Spinal cord (tissue), 10 donors: Measurements from ENCODE around the gene RRAGB. TPM values are rescaled to one million over a fixed set of nuclear protein-coding genes. Genes with fewer than 3 reads are reported as not detected.
A peak's percentile ranks its signal among the peaks of the same experiment; 100 is the strongest.
"Not testable (repeated sequence)": the region's sequence is repeated elsewhere in the genome, so short reads cannot be mapped to it uniquely, and the experiment has no call there.

Source experiments
- DNase-seq, 6 donors: peaks; one replicate each; pipeline versions ENCODE4 v3.0.0 to v3.0.0-alpha.2; 2013 to 2015; ENCODE audit warnings: low spot score in 6 of 6, low read depth in 4 of 6
- H3K27ac ChIP-seq: one replicate; pipeline ENCODE4 v1.5.1; 2013; ENCODE audit warnings: low read depth, low read length, control low read depth
- H3K27me3 ChIP-seq: one replicate; pipeline ENCODE4 v1.6.1; 2013; ENCODE audit warnings: low read length; ENCODE audit not compliant: control insufficient read depth, insufficient read depth
- H3K36me3 ChIP-seq: one replicate; pipeline ENCODE4 v1.6.1; 2013; ENCODE audit warnings: low read length; ENCODE audit not compliant: control insufficient read depth, insufficient read depth
- H3K4me1 ChIP-seq: one replicate; pipeline ENCODE4 v1.6.1; 2013; ENCODE audit warnings: low read length; ENCODE audit not compliant: control insufficient read depth, insufficient read depth
- H3K4me3 ChIP-seq: one replicate; pipeline ENCODE4 v1.5.1; 2013; ENCODE audit warnings: low read depth, low read length, control low read depth
- H3K9me3 ChIP-seq: one replicate; pipeline ENCODE4 v1.6.1; 2013; ENCODE audit warnings: low read length; ENCODE audit not compliant: control insufficient read depth, insufficient read depth
- WGBS: methylation state at CpG from one replicate; pipeline ENCODE4 v1.1.5; 2013; ENCODE audit warnings: missing lambda C conversion rate; ENCODE audit not compliant: insufficient coverage; 5-methylcytosine and 5-hydroxymethylcytosine counted together
- polyA plus RNA-seq, 2 donors: library from polyadenylated mRNA; unstranded; fragments of 120-200 nt; gene quantifications; one replicate each; pipeline ENCODE4 v1.2.1, GENCODE V29; 2013; ENCODE audit not compliant: insufficient read length in 2 of 2
- total RNA-seq, 2 donors: library from RNA; depleted of rRNA in 1 of 2; stranded (reverse); fragments of 120-200 nt in 1 of 2; fragments of >200 nt in 1 of 2; gene quantifications; one replicate each; pipeline versions ENCODE4 v1.2.3 to v1.2.4, GENCODE V29; 2013 to 2014
- donor health status: healthy.

Gene RRAGB
- total and polyA plus RNA-seq, 4 donors: 65.7 to 89.9 (median 69.5) TPM

DNA sequence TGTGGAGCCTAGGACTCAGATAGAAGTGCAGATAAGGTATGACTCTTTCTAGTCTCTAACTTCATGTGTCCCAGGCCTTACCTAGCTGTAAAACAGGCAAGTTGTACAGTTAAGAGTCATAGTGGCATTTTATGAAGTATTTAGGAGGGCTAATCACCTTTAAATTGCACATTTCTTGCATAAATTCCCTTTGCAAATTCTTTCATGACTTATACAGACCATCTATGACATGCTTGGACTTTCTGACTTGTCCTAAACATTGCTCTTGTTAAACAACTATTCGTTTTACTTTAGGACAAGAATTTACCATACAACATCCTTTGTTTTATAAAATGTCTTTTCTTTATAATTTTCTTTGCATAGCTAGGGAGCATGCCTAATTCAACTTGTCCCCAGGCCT is 7.8 kb upstream of the RRAGB start:
- H3K4me3 ChIP-seq: no peak overlapping the region
- DNase-seq: no peak
- H3K4me1 ChIP-seq: no peaks in the 10 kb centered on the region
- no peak overlapping the region for H3K27ac ChIP-seq
- H3K27me3 ChIP-seq: no peaks in the 10 kb centered on the region
- WGBS: no CpG with 5 or more reads among the region's 1 CpG
- peaks cover 3% of the 10 kb centered on the region for H3K9me3 ChIP-seq
- no peaks in the 10 kb centered on the region for H3K36me3 ChIP-seq

DNA sequence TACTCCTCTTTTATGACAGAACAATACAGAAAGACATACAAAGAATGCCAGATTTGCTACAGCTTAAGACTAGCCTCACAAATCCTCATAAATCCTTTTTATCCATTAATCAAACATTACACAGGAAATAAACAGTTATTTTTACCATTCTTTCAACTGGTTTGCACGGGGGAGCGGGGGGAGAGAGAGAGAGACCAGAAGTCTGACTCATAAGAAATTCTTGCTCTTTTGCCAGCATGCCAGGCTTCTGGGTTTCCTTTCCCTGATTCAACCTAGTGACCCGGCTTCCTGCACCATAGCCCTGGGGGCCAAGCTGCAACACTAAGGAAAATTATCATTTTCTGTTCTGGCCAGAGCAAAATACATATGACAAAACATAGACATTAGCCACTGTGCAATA is 6.8 kb upstream of the RRAGB start:
- Histone ChIP-seq H3K4me1 (no peaks in the 10 kb centered on the region), H3K36me3 (no peaks in the 10 kb centered on the region), H3K27me3 (no peaks in the 10 kb centered on the region), H3K4me3 (no peak overlapping the region), H3K27ac (no peak overlapping the region), H3K9me3 (peaks cover 3% of the 10 kb centered on the region)
- no peak for DNase-seq
- 75% methylated on average over 3 of the region's 3 CpGs for WGBS

DNA sequence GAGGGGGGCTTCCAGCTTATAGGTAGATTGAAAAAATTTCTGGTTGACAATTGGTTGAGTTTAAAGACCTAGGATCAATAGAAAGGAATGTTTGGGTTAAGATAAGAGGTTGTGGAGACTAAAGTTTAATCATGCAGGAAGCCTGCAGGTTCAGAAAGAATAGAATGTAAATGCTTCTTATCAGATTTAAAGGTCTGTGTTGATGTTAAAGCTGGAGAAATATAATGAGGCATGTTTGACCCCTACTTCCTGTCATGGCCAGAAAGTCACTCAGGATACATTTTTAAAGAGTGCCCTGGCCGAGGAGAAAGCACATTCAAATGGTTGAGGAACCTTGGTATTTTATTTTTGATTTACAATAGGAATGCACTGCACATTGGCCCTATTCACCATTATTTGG is 3.9 kb upstream of the RRAGB start:
- DNase-seq: no peak
- Histone ChIP-seq H3K27ac (no peak overlapping the region), H3K36me3 (no peaks in the 10 kb centered on the region), H3K4me3 (no peak overlapping the region), H3K27me3 (no peaks in the 10 kb centered on the region), H3K4me1 (no peaks in the 10 kb centered on the region), H3K9me3 (peaks cover 3% of the 10 kb centered on the region)
- WGBS: no CpG with 5 or more reads among the region's 1 CpG

DNA sequence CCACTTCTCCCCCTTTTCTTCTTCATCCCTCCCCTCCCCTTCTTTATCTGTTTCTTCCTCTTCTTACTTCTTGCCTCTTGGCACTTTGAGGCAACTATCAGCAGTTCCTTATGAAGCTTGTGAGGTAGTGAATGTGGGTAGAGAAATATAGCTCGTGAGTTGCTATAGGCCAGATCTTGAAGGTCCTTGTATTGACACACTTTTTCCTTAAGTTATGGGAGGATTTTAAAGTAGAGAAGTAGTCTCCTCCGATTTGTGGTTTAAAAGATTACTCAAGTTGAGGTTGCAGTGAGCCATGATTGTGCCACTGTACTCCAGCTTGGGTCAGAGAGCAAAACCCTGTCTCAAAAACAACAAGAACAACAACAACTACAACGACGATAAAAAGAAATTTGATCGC is 3.4 kb upstream of the RRAGB start:
- H3K27me3 ChIP-seq: no peaks in the 10 kb centered on the region

DNA sequence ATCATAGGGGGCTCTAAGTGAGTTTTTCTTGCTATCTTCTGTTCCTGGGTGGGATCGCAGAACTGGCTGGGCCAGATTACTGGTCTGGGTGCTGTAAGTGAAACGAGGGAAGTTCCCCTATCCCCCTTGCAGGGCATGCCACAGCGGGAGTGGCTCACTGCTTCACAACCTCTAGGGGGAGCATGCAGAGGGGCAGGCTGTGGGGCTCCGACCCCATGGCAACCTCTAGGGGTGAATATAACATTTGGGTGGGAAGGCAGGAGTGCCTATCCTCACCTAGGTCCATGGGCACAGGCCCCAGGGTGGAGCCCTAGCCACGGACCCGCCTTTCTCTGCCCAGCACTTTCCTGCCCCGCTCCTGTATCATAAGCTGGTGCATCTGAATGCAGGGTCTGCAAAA is 1.7 kb upstream of the RRAGB start:
- no peaks in the 10 kb centered on the region for H3K36me3 ChIP-seq
- H3K27me3 ChIP-seq: no peaks in the 10 kb centered on the region
- no peak for DNase-seq
- no peaks in the 10 kb centered on the region for H3K4me1 ChIP-seq
- no peaks in the 10 kb centered on the region for H3K9me3 ChIP-seq
- H3K27ac ChIP-seq: no peak overlapping the region
- WGBS: no CpG with 5 or more reads among the region's 7 CpGs
- H3K4me3 ChIP-seq: no peak overlapping the region

More for the DNA sequence above, 3.4 kb upstream of the RRAGB start:
- Histone ChIP-seq H3K27ac (no peak overlapping the region), H3K4me3 (no peak overlapping the region), H3K4me1 (no peaks in the 10 kb centered on the region), H3K36me3 (no peaks in the 10 kb centered on the region), H3K9me3 (peaks cover 3% of the 10 kb centered on the region)
- DNase-seq: no peak
- 75% methylated on average over 1 of the region's 5 CpGs for WGBS

DNA sequence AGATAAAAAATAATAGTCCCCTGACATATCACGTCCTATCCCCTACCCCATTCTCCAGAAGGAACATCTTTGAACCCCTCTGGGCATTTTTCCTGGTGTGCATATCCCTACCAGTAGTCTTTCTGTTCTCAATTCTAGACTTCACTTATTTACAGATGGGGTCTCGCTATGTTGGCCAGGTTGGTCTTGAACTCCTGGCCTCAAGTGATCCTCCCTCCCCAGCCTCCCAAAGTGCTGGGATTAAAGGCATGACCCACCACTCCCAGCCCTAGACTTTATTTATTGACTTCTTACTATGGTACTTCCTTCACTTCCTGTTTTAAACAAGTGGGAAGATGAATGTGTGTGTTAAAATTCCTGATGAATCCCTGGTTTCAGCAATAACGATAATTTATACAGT is 612 bp upstream of the RRAGB start:
- H3K4me3 ChIP-seq: peak overlapping the region; percentile 69

DNA sequence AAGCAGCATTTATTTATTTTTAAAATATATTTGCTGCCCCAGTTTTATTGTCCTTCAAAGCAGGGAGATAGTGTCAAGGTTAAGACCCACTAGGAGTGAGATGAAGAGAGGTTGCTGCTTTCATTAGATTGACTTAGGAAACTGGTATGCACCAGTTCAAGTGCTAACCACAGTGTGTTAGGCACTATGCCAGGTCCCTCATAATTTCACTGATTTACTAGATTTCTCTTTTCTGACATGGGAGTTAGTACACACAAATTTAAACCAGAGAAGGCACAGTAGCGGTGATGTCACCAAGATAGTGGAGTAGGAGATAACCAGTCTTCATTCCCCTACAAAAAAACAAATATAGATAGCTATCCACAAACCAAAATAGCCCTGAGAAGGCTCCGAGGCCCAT is 14.3 kb downstream of the RRAGB start:
- H3K9me3 ChIP-seq: no peaks in the 10 kb centered on the region
- no CpG with 5 or more reads among the region's 2 CpGs for WGBS
- H3K4me1 ChIP-seq: no peaks in the 10 kb centered on the region
- H3K27ac ChIP-seq: no peak overlapping the region
- H3K27me3 ChIP-seq: no peaks in the 10 kb centered on the region
- no peaks in the 10 kb centered on the region for H3K36me3 ChIP-seq
- DNase-seq: no peak
- H3K4me3 ChIP-seq: no peak overlapping the region

More for the DNA sequence above, 612 bp upstream of the RRAGB start:
- Histone ChIP-seq H3K36me3 (no peaks in the 10 kb centered on the region), H3K27me3 (no peaks in the 10 kb centered on the region), H3K27ac (no peak overlapping the region), H3K4me1 (no peaks in the 10 kb centered on the region), H3K9me3 (no peaks in the 10 kb centered on the region)
- WGBS: no CpG with 5 or more reads among the region's 3 CpGs
- DNase-seq: no peak

DNA sequence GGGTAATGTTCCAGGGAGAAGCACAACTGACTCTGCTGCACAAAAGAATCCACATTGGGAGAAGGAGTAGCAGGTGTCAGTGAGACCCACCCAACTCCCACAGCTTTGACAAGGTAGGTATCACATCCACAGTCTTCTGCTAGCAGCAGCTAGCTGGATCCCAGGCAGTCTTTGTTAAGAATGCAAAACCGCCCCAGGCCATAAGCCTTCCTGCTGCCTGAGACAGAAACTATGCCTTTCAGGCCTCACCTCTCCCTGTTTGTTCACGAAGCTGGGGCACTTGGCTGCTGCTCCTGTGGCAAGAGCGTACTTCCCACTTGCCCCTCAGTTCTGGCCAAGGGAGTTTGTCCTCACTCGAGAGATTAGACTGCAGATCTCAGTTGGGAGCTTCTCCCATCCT is 21.4 kb downstream of the RRAGB start:
- H3K9me3 ChIP-seq: no peaks in the 10 kb centered on the region
- peaks cover 15% of the 10 kb centered on the region for H3K36me3 ChIP-seq
- 73% methylated on average over 4 of the region's 4 CpGs for WGBS

DNA sequence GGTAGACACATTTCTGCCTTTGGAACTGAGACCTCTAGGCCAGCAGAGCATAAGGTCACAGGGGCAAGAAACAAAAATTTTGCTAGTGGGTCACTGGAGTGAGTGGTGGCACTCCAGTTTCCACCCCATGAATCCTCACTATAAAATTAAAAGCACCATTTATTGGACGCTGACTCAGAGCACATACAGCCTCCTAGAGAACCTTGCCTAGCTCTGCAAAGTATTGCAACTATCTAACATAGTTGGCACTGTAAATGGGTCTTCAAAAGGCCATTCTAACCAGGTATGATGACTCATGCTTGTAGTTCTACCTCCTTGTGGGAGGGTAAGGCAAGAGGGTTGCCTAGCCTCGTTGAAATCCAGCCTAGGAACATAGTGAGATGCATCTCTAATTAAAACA is 25.1 kb downstream of the RRAGB start:
- no peaks in the 10 kb centered on the region for H3K4me1 ChIP-seq
- no peaks in the 10 kb centered on the region for H3K9me3 ChIP-seq
- no peaks in the 10 kb centered on the region for H3K27me3 ChIP-seq
- H3K36me3 ChIP-seq: peaks cover 12% of the 10 kb centered on the region
- H3K4me3 ChIP-seq: no peak overlapping the region
- DNase-seq: no peak
- no peak overlapping the region for H3K27ac ChIP-seq
- 83% methylated on average over 1 of the region's 2 CpGs for WGBS

More for the DNA sequence above, 21.4 kb downstream of the RRAGB start:
- no peaks in the 10 kb centered on the region for H3K4me1 ChIP-seq
- no peaks in the 10 kb centered on the region for H3K27me3 ChIP-seq
- no peak for DNase-seq
- no peak overlapping the region for H3K27ac ChIP-seq
- H3K4me3 ChIP-seq: no peak overlapping the region

DNA sequence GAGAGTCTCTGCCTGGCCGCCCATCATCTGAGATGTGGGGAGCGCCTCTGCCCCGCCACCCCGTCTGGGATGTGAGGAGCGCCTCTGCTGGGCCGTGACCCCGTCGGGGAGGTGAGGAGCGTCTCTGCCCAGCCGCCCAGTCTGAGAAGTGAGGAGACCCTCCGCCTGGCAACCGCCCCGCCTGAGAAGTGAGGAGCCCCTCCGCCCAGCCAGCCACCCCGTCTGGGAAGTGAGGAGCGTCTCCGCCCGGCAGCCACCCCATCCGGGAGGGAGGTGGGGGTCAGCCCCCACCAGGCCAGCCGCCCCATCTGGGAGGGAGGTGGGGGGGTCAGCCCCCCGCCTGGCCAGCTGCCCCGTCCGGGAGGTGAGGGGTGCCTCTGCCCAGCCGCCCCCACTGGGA is 30.9 kb downstream of the RRAGB start:
- WGBS: 87% methylated on average over 13 of the region's 24 CpGs
- H3K27ac ChIP-seq, H3K4me1 ChIP-seq, H3K27me3 ChIP-seq, H3K36me3 ChIP-seq, H3K9me3 ChIP-seq, DNase-seq, H3K4me3 ChIP-seq: not testable (repeated sequence)
